ENCODE results near the gene GSN.

GSN gene

GRCh38 chr9:121353241-121354061, 85.5 kb downstream of the GSN start:
- DNase-seq (ENCODE audit: low spot score): no peak

GRCh38 chr9:121354141-121354540, 86.2 kb downstream of the GSN start:
- DNase-seq (ENCODE audit: low spot score): no peak

- DNase-seq (ENCODE audit: low spot score): no peak
Observed at GRCh38 chr9:121354762-121355161, 86.8 kb downstream of the GSN start.

- no peak for DNase-seq (ENCODE audit: low spot score)
Observed at GRCh38 chr9:121357011-121357410, 89.0 kb downstream of the GSN start.

- no peak for DNase-seq (ENCODE audit: low spot score)
Observed at GRCh38 chr9:121358751-121359150, 90.8 kb downstream of the GSN start.

GRCh38 chr9:121359351-121360294, 91.7 kb downstream of the GSN start:
- no peak for DNase-seq (ENCODE audit: low spot score)

- DNase-seq (ENCODE audit: low spot score): no peak
Observed at GRCh38 chr9:121360601-121361374, 92.8 kb downstream of the GSN start.

- no peak for DNase-seq (ENCODE audit: low spot score)
Observed at GRCh38 chr9:121362813-121363621, 95.1 kb downstream of the GSN start.

- DNase-seq (ENCODE audit: low spot score): no peak
Observed at GRCh38 chr9:121363622-121363961, 95.6 kb downstream of the GSN start.

- no peak for DNase-seq (ENCODE audit: low spot score)
Observed at GRCh38 chr9:121364077-121364476, 96.1 kb downstream of the GSN start.

GRCh38 chr9:121364886-121365285, 96.9 kb downstream of the GSN start:
- DNase-seq (ENCODE audit: low spot score): no peak

- DNase-seq (ENCODE audit: low spot score): no peak
Observed at GRCh38 chr9:121365564-121365963, 97.6 kb downstream of the GSN start.

GRCh38 chr9:121366611-121367192, 98.7 kb downstream of the GSN start:
- no peak for DNase-seq (ENCODE audit: low spot score)

- no peak for DNase-seq (ENCODE audit: low spot score)
Observed at GRCh38 chr9:121367306-121368137, 99.6 kb downstream of the GSN start.

- no peak for DNase-seq (ENCODE audit: low spot score)
Observed at GRCh38 chr9:121368138-121368522, 100.2 kb downstream of the GSN start.

GRCh38 chr9:121368745-121369144, 100.8 kb downstream of the GSN start:
- no peak for DNase-seq (ENCODE audit: low spot score)

- no peak for DNase-seq (ENCODE audit: low spot score)
Observed at GRCh38 chr9:121369595-121370265, 101.8 kb downstream of the GSN start, which contains the start of gene STOM. STOM (minus strand) TSS chr9:121370250; CDS start chr9:121370187, 63 bp downstream.

GRCh38 chr9:121371495-121372061, 103.6 kb downstream of the GSN start:
- DNase-seq (ENCODE audit: low spot score): no peak
